HCT116 (cell line): ENCODE data around the gene OR52A1. TPM values are rescaled to one million over a fixed set of nuclear protein-coding genes. Genes with fewer than 3 reads are reported as not detected.

Experiments used
- ATAC-seq: fragments of 200-7000 bp; cut with Tn5 transposase; 2 replicates; pipeline ENCODE4 v1.9.1; 2020; ENCODE audit warnings: mild to moderate bottlenecking, moderate library complexity
- BruUV-seq: library from RNA; stranded (reverse); fragments of 400-500 nt; replicated peaks from 2 replicates; lab custom pipeline; 2021; lab: Mats Ljungman, UMichigan
- CTCF ChIA-PET: fragments of 300-600 bp; sonication (Branson Sonifier 250); formaldehyde crosslinking; loops from one replicate; lab custom pipeline; 2021; ENCODE audit warnings: antibody characterized with exemption; lab: Charles Lee
- POLR2A ChIA-PET: fragments of 300-600, 350-600 bp; sonication (Branson Sonifier 250); formaldehyde crosslinking; loops from one replicate; lab custom pipeline; 2021; ENCODE audit warnings: antibody characterized with exemption; lab: Charles Lee
- RAD21 ChIA-PET, 2 experiments: fragments of 300-600 bp; sonication (Branson Sonifier 250); formaldehyde crosslinking; loops; one replicate each; lab custom pipeline; 2023; ENCODE audit warnings: low total read pairs in 2 of 2; ENCODE audit not compliant: uncharacterized antibody in 2 of 2, unreplicated experiment in 2 of 2, low non-redundant PET in 1 of 2; lab: Charles Lee
- DNase-seq: peaks from one replicate; pipeline ENCODE4 v3.0.0-alpha.2; 2010; ENCODE audit warnings: low read depth, low spot score
- H2AFZ ChIP-seq: fragments of 200-600 bp; shearing (Covaris generic), sonication (generic); 2 replicates; pipeline ENCODE4 v1.6.1; 2017; ENCODE audit warnings: low read depth, mixed run types, mixed read lengths, antibody characterized with exemption, low read length; ENCODE audit not compliant: poor library complexity, severe bottlenecking
- H3K27ac ChIP-seq: 2 replicates; pipeline ENCODE4 v1.5.1; 2012; ENCODE audit warnings: low read depth, low read length
- H3K27me3 ChIP-seq: fragments of 200-600 bp; sonication (generic); 2 replicates; pipeline ENCODE4 v1.6.1; 2016; ENCODE audit warnings: mixed run types, low read length, mixed read lengths; ENCODE audit not compliant: insufficient read depth
- H3K36me3 ChIP-seq, 2 experiments: fragments of 200-500 bp in 1 of 2; fragments of 200-600 bp in 1 of 2; sonication (Bioruptor generic) in 1 of 2; sonication (generic) in 1 of 2; 2 replicates each; pipeline versions ENCODE4 v1.5.1 to v1.6.1; 2014 to 2016; ENCODE audit warnings: low read length in 2 of 2, inconsistent platforms in 1 of 2, mixed read lengths in 1 of 2, mixed run types in 1 of 2; ENCODE audit not compliant: insufficient read depth in 2 of 2, control insufficient read depth in 1 of 2
- H3K4me1 ChIP-seq, 2 experiments: fragments of 200-600 bp in 1 of 2; sonication (generic) in 1 of 2; 2 replicates each; pipeline versions ENCODE4 v1.5.1 to v1.6.1; 2012 to 2017; ENCODE audit warnings: low read length in 2 of 2, inconsistent platforms in 1 of 2, mild to moderate bottlenecking in 1 of 2, mixed read lengths in 1 of 2, mixed run types in 1 of 2, moderate library complexity in 1 of 2; ENCODE audit not compliant: insufficient read depth in 2 of 2, control insufficient read depth in 1 of 2
- H3K4me2 ChIP-seq: fragments of 200-600 bp; sonication (generic); 2 replicates; pipeline ENCODE4 v1.6.1; 2017; ENCODE audit warnings: mixed run types, low read length, mixed read lengths
- H3K4me3 ChIP-seq, 2 experiments: fragments of 200-600 bp in 1 of 2; sonication (generic) in 1 of 2; replicated peaks in 1 of 2; 2 replicates each; pipeline ENCODE4 v1.5.1; 2011 to 2016; ENCODE audit warnings: low read length in 2 of 2, control low read depth in 1 of 2, low read depth in 1 of 2, mild to moderate bottlenecking in 1 of 2, mixed read lengths in 1 of 2, mixed run types in 1 of 2
- H3K79me2 ChIP-seq: fragments of 200-600 bp; sonication (generic); 2 replicates; pipeline ENCODE4 v1.6.1; 2017; ENCODE audit warnings: mild to moderate bottlenecking, mixed run types, low read length, moderate library complexity, mixed read lengths; ENCODE audit not compliant: insufficient read depth
- H3K9ac ChIP-seq: fragments of 200-600 bp; sonication (generic); 2 replicates; pipeline ENCODE4 v1.6.1; 2016; ENCODE audit warnings: low read length, mixed read lengths
- H3K9me2 ChIP-seq: fragments of 200-600 bp; sonication (generic), shearing (Covaris generic); 2 replicates; pipeline ENCODE4 v1.6.1; 2017; ENCODE audit warnings: mixed run types, mild to moderate bottlenecking, moderate library complexity; ENCODE audit not compliant: insufficient read depth
- H3K9me3 ChIP-seq, 2 experiments: fragments of 200-500 bp in 1 of 2; fragments of 200-600 bp in 1 of 2; sonication (Bioruptor generic) in 1 of 2; sonication (generic) in 1 of 2; 2 replicates each; pipeline ENCODE4 v1.6.1; 2014 to 2017; ENCODE audit warnings: low read length in 2 of 2, mixed read lengths in 2 of 2, inconsistent platforms in 1 of 2, low read depth in 1 of 2, mild to moderate bottlenecking in 1 of 2, mixed run types in 1 of 2, moderate library complexity in 1 of 2; ENCODE audit not compliant: control insufficient read depth in 1 of 2, insufficient read depth in 1 of 2
- H4K20me1 ChIP-seq: fragments of 200-600 bp; sonication (generic), shearing (Covaris generic); 2 replicates; pipeline ENCODE4 v1.6.1; 2017; ENCODE audit warnings: mixed run types, mild to moderate bottlenecking, moderate library complexity; ENCODE audit not compliant: insufficient read depth
- ATF3 ChIP-seq: IDR thresholded peaks from 2 replicates; pipeline ENCODE4 v1.6.1; 2012
- CBX3 ChIP-seq: IDR thresholded peaks from 2 replicates; pipeline ENCODE4 v1.6.1; 2012; ENCODE audit warnings: low read depth
- CEBPB ChIP-seq: IDR thresholded peaks from 2 replicates; pipeline ENCODE4 v1.6.1; 2012; ENCODE audit warnings: low read depth
- ELF1 ChIP-seq: IDR thresholded peaks from 2 replicates; pipeline ENCODE4 v1.6.1; 2012; ENCODE audit warnings: low read depth, borderline replicate concordance
- EZH2 ChIP-seq: fragments of 200-600 bp; sonication (generic); IDR thresholded peaks from 2 replicates; pipeline ENCODE4 v1.6.1; 2017; ENCODE audit warnings: antibody characterized with exemption, mixed run types
- FOSL1 ChIP-seq: IDR thresholded peaks from 2 replicates; pipeline ENCODE4 v1.6.1; 2012; ENCODE audit warnings: low read depth
- MAX ChIP-seq: IDR thresholded peaks from 2 replicates; pipeline ENCODE4 v1.6.1; 2012
- POLR2AphosphoS5 ChIP-seq: IDR thresholded peaks from 2 replicates; pipeline ENCODE4 v1.6.1; 2011; ENCODE audit warnings: mild to moderate bottlenecking, low read depth, low read length, moderate library complexity
- RAD21 ChIP-seq: IDR thresholded peaks from 2 replicates; pipeline ENCODE4 v1.6.1; 2012; ENCODE audit warnings: low read depth, mild to moderate bottlenecking
- SIN3A ChIP-seq: IDR thresholded peaks from 2 replicates; pipeline ENCODE4 v1.6.1; 2012; ENCODE audit warnings: low read depth
- SP1 ChIP-seq: IDR thresholded peaks from 2 replicates; pipeline ENCODE4 v1.6.1; 2012; ENCODE audit warnings: low read depth
- ZFX ChIP-seq: fragments of 450-650 bp; IDR thresholded peaks from 2 replicates; pipeline ENCODE4 v1.6.1; 2017
- intact Hi-C: fragments of 100-400 bp; cut with micrococcal nuclease; formaldehyde crosslinking; loops from 2 replicates; pipeline ENCODE4 v1.10.0; 2022
- total RNA-seq: library from RNA; stranded (reverse); gene quantifications from one replicate; pipeline ENCODE4 v1.2.1, GENCODE V29; 2021; ENCODE audit not compliant: unreplicated experiment

The OR52A1 gene
- total RNA-seq, 1 experiment from 2014 or later = not detected

GRCh38 chr11:5159806-5160205, 5.2 kb upstream of the OR52A1 start:
- H4K20me1 ChIP-seq = no peaks in the 10 kb centered on the region
- H3K9me3 ChIP-seq = no peaks in the 10 kb centered on the region
- ChIA-PET RAD21 (no interaction called here), POLR2A (no interaction called here), CTCF (no interaction called here)
- no peaks in the 10 kb centered on the region for H3K36me3 ChIP-seq
- intact Hi-C loops = no loop called here
- H2AFZ ChIP-seq = no peak overlapping the region
- no peaks in the 10 kb centered on the region for H3K4me1 ChIP-seq
- no peak overlapping the region for H3K27ac ChIP-seq
- H3K79me2 ChIP-seq = no peaks in the 10 kb centered on the region
- no peak overlapping the region for H3K4me3 ChIP-seq
- DNase-seq (no peak), ATAC-seq (no peak)
- TF ChIP-seq ELF1 (no peak), MAX (no peak), RAD21 (no peak), SP1 (no peak), EZH2 (no peak), ZFX (no peak), ATF3 (no peak), FOSL1 (no peak), CBX3 (no peak)
- no peaks in the 10 kb centered on the region for H3K9me2 ChIP-seq
- H3K27me3 ChIP-seq = peaks cover 33% of the 10 kb centered on the region
- H3K9ac ChIP-seq = no peak overlapping the region
- H3K4me2 ChIP-seq = no peak overlapping the region
- no TSS peak for BruUV-seq

- H3K9me3 ChIP-seq = no peaks in the 10 kb centered on the region
- no peak for TF ChIP-seq SIN3A
- TF ChIP-seq POLR2AphosphoS5 = no peak
- TF ChIP-seq RAD21 = no peak
- no peak for TF ChIP-seq MAX
- no peak for TF ChIP-seq ATF3
- no peak for TF ChIP-seq ELF1
- no peak for TF ChIP-seq CEBPB
- H3K27ac ChIP-seq = no peak overlapping the region
- intact Hi-C loops = no loop called here
- no peaks in the 10 kb centered on the region for H3K36me3 ChIP-seq
- no peaks in the 10 kb centered on the region for H3K79me2 ChIP-seq
- no peaks in the 10 kb centered on the region for H4K20me1 ChIP-seq
- DNase-seq (no peak), ATAC-seq (no peak)
- no TSS peak for BruUV-seq
- no peaks in the 10 kb centered on the region for H3K9me2 ChIP-seq
- POLR2A ChIA-PET = interaction anchor here (0.7 kb wide), 1 partner anchor 25 kb away, joined by 4 read pairs; no protein-coding TSS in a partner anchor
- no peak overlapping the region for H2AFZ ChIP-seq
- no peak overlapping the region for H3K4me2 ChIP-seq
- no peaks in the 10 kb centered on the region for H3K4me1 ChIP-seq
- H3K4me3 ChIP-seq = no peak overlapping the region
- H3K9ac ChIP-seq = no peak overlapping the region
- RAD21 ChIA-PET = no interaction called here
- peaks cover 69% of the 10 kb centered on the region for H3K27me3 ChIP-seq
- CTCF ChIA-PET = no interaction called here
These were observed 754 bp downstream of the OR52A1 start for GRCh38 chr11:5153574-5154431.
